B cell (primary cell): ENCODE measurements around the gene TMEM125.

Experiments used
- EZH2 ChIP-seq: IDR thresholded peaks from 2 replicates; pipeline ENCODE4 v1.6.1; 2012; ENCODE audit warnings: borderline replicate concordance, low read depth, mild to moderate bottlenecking, moderate library complexity, low read length; ENCODE audit not compliant: insufficient read depth, poor library complexity, severe bottlenecking
- TF ChIP-seq, protein P1 (sequence below): fragments of 200-600 bp; IDR thresholded peaks from one replicate; pipeline ENCODE4 v1.8.0; 2022; ENCODE audit warnings: antibody characterized with exemption, mild to moderate bottlenecking

DNA sequence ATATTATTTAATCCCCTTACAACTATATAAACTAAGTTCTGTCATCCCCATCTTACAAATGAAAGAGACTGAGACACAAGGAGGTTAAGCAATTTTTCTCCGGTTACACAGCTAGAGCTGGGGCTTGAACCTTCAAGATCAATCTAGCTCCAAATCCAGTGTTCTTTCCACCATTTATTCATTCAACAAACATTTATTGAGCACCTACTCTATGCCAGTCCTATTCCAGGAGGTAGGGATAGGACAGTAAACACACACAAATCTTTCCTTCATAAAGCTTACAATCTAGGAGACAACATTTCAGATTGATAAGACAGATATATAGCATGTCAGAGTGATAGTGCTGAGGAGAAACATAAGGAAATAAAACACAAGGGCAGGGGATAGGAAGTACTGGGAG lies 2.9 kb upstream of the TMEM125 start:
- TF ChIP-seq, protein P1, sequence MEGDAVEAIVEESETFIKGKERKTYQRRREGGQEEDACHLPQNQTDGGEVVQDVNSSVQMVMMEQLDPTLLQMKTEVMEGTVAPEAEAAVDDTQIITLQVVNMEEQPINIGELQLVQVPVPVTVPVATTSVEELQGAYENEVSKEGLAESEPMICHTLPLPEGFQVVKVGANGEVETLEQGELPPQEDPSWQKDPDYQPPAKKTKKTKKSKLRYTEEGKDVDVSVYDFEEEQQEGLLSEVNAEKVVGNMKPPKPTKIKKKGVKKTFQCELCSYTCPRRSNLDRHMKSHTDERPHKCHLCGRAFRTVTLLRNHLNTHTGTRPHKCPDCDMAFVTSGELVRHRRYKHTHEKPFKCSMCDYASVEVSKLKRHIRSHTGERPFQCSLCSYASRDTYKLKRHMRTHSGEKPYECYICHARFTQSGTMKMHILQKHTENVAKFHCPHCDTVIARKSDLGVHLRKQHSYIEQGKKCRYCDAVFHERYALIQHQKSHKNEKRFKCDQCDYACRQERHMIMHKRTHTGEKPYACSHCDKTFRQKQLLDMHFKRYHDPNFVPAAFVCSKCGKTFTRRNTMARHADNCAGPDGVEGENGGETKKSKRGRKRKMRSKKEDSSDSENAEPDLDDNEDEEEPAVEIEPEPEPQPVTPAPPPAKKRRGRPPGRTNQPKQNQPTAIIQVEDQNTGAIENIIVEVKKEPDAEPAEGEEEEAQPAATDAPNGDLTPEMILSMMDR: no peak
- no peak for TF ChIP-seq EZH2
